HG03469 (cell line): ENCODE measurements around the gene MTF2.
"Not testable (repeated sequence)": the region's sequence is repeated elsewhere in the genome, so short reads cannot be mapped to it uniquely, and the experiment has no call there.

Source experiments
- ATAC-seq: cut with Tn5 transposase; IDR thresholded peaks from one replicate; pipeline ENCODE4 v1.9.1; 2021; ENCODE audit warnings: mild to moderate bottlenecking, moderate library complexity, moderate number of reproducible peaks; ENCODE audit not compliant: unreplicated experiment

MTF2 gene

DNA sequence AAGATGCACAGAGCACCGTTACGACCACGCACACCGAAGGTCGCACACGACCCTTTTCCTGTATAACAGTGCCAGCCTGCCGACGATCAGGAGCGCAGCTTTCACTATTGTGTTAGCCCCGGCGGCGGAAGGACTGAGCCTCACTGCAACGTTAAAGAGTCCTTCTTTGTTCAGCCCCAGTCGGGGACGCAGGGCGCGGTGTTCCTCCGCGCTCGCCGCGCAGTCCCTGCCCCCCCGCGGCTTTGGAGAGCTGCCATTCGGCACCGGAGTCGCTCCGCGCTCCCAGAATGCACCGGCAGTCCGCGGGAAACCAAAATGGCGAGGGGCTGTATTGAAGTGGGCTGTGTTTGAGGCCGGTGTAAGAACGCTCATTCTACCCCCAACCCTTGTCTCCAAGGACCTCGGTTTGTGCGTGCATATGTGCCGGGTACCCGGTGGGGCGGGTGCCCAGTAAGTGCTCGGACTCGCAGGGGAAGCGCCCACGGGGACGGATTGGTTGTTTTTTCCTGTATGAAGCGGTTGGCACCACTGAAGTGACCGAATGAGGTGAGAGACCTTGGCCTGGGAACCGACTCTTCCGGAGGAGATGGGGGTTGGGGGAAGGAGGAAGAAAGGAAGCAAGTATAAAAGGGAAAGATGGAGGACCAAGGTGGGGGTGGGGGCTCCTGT lies at the start of gene MTF2:
TSS of gene MTF2 (plus strand) at position 298 of the 669 bp plus-strand sequence. CDS start at position 542, 244 bp downstream.
- ATAC-seq: peak; percentile 53

DNA sequence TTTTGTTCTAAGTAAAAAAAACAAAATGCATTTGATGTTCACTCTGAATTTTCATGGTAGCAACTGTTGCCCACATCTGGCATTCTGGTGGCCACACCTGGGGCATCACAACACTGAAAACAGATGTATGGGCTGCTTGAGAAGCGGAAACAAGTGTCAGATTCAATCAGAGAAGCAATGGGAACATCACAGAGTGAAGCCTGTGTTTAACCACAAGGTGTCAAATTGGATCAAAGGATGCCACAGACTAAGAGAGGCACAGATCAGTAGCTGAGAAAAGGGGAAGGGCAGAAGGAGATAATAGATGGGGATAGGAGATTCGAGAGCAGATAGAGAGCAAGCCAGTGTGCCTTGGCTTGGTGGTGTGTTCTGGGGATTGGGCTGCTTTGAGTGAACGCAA lies 49.8 kb upstream of the MTF2 start:
- no peak for ATAC-seq

DNA sequence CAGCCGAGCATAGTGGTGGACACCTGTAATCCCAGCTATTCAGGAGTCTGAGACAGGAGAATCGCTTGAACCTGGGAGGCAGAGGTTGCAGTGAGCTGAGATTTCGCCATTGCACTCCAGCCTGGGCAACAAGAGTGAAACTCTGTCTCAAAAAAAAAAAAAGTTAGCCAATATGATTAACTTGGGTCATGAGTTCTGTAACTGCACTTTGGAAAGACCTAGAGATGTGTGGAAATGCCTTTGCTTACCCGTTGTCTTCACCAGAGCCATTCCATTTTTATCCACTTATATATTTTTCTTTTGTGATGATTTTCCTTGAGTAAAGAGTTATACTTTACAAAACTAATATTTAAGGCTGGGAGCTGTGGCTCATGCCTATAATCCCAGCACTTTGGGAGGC lies 48.9 kb upstream of the MTF2 start:
- ATAC-seq: not testable (repeated sequence)

DNA sequence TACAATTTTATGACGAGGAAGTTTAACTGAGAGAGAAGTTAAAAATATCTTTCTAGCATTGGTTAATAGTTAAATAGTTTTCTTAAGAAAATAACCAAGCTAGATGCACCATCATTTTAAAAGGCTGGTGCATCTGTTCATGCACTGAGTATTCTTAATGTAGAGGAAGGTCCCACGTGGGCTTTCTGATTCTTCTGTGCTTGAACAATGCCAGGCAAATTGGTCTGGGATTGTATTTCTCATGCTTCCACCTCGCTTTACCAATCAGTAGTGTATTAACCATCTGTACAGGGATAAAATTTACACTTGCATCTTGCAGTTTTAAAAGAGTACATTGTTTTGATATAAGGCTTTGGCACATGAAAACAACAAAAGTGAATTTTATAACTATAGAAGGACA lies 47.4 kb upstream of the MTF2 start:
- ATAC-seq: no peak

DNA sequence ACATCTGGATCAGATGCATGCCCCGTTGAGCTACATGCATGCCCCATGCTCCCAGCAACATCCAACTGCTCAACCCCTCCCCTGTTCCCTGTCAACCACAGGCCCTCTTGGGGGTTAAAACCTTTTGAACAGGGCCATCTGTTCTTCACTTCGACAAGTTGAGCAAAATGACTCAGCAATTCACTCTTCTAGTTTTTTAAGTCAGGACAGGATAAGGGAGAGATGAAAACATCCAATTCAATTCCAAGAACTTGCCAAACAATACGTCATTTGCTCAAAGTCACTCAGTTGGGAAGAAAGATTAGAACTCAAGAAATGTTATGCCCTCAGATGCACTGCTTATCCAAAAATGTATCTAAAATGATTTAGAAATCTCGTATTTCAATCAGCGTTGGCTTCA lies 46.1 kb upstream of the MTF2 start:
- no peak for ATAC-seq

DNA sequence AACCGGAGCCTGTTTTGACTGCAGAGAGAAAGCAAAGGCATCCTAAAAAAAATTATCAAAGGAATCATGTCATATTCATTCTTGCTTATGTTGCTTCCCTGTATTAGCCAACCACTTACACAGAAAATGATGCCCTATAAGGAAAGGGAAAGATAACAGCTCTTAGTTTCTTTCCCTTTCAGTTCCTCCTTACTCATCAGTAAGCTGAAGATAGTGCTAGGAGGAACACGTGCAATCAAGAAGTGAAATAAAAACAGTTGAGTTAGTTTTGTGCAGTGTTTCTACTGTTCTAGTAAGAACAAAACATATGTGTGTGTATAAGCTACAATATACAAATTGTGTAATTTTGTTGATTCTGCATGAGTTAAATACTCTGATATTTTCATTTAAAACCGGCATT lies 45.3 kb upstream of the MTF2 start:
- peak; percentile 82 for ATAC-seq

DNA sequence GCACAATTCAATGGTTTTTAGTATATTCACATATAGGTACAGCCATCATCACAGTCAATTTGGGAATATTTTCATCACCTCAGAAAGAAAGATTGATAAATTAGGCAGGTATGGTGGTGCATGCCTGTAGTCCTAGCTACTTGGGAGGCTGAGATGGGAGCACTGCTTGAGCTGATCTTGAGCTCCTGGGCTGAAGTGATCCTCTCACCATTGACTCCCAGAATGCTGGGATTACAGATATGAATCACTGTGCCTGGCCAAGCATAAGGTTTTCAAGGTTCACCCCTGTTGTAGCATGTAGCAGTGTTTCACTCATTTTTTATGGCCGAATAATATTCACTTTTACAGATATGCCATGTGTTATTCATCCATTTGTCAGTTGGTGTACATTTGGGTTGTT lies 44.7 kb upstream of the MTF2 start:
- no peak for ATAC-seq

DNA sequence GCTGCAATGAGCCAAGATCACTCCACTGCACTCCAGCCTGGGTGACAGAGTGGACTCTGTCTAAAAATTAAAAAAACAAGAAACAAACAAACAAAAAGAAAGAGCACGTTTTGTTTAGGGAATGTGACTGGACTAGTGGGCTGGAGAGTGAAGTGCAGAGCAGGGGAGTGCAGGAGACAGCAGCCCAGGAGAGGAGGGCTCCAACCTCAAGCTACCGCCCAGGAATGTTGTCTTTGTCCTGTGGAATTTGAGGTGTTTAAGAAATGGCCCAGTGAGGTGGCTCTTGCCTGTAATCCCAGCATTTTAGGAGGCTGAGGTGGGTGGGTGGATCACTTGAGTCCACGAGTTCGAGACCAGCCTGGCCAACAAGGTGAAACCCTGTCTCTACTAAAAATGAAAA lies 42.4 kb upstream of the MTF2 start:
- ATAC-seq: no peak

DNA sequence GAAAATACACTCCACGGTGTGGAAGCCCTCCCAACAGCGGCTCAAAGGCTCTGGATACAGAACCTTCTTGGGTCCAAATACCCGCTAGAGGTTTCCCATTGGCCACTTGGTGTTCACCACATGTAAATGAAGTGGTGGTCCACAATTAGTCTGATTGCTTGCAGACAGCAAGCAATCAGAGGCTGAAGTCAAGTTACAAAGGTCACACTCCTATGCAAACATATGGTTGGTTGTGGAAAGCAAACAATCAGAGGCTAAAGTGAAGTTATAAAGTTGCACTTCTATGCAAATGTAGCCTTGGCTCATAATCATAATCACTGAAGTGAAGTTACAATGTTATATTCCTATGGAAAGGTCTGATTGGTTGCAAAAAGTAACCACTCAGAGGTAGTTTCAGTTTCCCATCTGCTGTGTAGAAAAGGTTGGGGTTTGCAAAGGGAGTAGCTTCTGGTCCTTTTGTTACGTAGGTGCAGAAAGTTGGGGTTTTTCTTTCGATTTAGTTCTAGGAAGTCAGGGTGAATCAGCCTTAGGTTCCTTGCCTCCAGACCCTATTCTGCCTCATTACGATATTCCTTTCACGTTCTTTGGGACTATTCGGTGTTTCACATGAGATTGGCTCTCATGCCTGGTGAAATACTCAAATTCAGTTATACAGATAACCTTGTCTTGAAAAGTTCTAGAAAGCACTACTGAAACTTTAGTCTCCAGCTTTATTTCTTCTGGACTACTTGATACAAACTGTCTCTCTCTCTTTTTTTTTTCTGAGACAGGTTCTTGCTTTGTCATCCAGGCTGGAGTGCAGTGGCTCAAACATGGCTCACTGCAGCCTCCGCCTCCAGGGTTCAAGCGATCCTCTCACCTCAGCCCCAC lies 36.7 kb upstream of the MTF2 start:
- peak; percentile 87 for ATAC-seq

DNA sequence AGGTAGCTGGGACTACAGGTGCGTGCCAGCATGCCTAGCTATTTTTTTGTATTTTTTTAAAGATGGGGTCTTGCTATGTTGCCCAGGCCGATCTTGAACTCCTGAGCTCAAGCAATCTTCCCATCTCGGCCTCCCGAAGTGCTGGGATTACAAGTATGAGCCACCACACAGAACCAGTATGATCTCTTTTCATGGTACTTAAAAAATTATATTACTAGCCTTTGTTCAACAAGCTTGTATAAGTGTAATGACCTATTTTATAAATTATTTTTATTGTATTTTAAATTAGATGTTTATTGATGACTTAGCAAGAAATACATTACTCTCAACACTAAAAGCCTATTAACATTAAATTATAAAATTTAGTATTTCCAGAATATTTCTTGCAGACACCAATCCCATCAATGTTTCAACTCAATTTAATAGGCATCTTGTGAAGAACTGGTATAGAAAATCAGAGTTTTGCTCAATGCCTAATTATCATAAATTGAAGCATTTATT lies 36.0 kb upstream of the MTF2 start:
- no peak for ATAC-seq

DNA sequence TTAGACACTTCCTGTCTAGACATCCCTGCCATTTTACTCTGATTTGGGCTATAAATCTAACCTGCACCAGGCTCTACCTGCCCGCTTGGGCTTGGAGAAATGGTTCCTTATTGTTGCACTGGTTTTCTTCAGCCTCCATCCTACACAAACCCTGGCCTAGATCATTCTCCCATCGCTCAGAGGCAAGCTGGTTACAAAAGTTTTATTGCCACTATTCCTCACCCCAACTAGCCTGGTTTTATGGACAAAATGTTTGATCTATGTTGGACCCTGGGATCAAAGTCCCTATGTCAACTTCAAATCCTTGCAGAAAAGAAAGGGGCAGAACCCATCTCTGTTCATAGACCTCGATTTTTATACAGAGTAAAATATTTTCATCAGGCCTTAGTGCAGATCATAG lies 31.5 kb upstream of the MTF2 start:
- ATAC-seq: no peak

DNA sequence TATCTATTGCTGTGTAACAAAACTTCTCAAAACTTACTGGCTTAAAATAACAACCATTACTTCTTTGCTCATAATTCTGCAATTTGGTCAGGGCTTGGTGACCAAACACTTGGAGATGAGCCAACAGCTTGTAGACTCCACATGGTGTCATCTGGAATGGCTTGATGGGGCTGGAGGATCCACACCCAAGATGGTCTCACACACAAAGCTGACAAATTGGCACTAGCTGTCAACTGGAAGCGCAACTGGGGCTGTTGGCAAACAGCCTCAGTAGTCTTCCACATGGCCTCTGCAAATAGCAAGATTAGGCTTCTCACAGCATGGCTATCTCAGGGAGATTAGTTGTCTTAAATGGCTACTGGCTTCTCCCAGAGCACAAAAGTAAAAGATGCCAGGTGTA lies 27.1 kb upstream of the MTF2 start:
- ATAC-seq: no peak

DNA sequence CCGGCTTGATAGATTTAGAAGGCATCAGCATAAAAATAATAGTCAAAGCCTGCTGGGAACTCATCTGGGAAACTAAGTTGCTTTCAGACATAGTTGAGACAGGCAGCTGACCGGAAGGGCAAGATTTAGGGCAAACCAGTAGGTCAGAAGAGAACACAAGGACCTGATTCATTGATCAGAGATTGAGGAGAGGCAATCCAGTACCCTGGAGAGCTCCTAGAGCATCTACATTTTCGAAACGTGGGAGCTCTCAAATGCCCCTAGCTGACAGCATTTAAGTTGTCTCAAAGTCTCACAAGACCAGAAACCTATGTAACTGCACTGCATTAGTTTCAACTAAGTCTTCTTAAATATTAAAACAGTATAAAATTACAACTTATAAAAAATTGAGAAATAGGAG lies 22.9 kb upstream of the MTF2 start:
- no peak for ATAC-seq

DNA sequence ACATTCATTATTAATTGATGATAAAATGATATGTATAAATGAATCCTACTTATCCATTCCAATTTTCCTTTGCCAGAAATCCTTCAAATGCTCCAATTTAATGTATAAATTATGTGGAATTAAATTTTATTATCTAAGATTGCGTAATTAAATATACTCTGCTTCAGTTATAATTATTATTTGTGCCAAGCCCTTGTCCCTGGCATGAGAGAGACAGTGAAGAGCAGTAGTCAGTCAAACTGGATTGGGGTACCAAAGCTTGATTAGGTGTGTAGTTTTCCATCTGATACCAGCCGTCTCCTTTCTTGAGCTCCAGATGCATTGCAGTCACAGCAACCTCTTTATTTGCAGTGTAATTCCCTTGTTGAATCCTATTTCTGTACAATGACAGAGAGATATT lies 22.4 kb upstream of the MTF2 start:
- no peak for ATAC-seq

DNA sequence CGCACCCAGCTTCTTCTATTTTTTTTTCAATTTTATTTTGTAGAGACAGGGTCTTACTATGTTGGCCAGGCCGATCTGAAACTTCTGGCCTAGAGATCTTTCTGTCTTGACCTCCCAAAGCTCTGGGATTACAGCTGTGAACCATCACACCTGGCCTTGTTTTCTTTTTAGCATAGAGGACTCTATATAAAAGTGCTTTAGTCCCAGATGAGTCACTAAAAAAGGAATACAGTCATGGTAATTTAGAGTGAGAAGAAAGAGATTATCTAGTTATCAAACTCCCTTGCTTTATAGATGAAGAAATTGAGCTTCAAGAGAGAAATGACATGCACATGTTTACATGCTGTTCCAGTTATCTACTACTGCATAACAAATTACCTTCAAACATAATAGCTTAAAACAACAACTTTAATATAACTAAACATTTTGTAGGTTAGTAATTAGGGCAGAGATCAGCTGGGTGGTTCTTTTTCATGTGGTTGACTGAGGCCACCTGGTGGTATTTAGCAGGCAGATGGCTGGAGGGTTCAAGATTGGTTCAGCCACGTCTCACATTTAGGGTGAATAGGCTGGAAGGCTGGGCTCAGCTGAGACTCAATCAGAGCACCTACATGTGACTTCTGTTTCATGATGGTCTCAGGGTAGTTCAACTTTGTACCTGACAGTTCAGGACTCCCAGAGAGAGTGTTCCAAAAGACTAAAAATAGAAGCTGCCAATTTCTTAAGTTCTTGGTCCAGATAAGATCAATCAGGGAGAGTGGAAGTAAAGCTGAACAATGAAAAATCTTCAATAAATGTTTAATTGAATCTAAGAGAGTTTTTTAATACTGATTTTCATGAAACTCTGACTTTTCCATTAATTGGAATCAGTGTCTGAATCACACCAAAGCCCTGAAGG lies 16.9 kb upstream of the MTF2 start:
- no peak for ATAC-seq

DNA sequence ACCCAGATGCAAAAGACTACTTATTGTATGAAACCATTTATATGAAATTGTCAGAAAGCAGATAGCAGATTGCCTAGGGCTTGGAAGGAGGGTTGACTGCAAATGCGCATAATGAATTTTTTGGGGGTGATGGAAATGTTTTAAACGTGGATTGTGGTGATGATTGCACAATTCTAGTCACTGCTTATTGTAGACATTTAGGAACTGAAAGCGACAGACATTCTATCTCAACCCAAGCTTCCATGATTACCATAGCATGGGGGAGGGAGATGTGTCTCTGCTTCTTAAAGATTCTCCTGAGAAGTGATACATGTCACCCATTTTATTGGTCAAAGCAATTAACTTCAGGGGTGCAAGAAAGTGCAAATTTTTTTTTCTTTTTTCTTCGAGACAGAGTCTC lies 2.8 kb upstream of the MTF2 start:
- no peak for ATAC-seq

DNA sequence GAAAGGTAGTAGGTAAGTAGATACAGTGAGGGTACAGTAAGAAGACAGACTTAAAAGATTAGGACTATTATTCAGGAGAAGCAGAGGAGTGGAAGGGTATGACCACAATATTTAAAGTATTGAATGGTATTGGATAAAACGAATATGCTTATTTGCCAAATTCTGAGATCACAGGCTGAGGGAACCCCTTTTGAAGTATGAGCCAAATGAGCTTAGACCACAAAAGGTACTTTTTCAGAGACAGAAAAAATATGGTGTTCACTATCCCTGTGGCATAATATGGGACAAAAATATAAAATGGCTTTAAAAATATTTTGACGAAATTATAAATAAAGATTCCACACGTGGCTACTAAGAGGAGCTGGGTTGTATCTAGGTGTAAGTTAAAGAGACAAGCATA lies 880 bp upstream of the MTF2 start:
- ATAC-seq: no peak

DNA sequence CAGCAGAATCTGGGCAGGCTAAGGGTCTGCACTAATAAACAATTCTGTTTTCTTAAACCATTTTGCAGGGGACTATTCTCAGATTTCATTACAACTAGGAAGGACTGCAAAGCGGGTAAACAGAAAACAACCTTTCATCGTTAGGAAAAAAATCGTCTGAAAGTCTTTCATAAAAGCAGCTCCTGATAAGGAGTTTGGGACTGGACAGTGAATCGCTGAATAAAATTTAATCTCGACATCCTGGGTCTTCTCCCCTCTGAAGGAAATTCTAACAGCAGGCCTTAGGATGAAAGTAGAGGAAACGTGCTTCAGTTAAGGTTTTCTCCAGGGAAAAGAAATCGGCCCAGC lies 471 bp upstream of the MTF2 start:
- ATAC-seq: no peak

DNA sequence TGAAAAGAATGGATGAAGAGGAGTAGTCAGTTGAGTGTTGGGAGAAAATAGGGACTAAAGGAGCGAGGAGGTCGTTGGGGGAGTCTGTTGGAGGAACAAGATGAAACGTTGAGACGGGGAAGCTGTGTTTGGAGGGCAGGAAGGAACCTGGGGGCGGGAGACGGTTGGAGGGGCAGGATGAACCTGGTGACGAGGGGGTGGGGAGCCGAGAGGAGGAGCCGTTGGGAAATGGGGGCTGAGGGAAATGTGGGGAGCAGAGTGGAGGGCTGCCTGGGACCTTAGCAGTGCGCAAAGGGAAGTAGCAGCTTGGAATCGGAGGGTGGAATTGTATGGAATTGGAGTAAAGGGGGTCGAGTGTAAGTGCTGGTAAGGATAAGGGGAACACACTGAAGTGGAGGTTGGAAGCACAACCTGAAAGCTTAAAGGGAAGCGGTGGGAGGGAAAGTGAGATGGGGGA lies 630 bp downstream of the MTF2 start:
- no peak for ATAC-seq

DNA sequence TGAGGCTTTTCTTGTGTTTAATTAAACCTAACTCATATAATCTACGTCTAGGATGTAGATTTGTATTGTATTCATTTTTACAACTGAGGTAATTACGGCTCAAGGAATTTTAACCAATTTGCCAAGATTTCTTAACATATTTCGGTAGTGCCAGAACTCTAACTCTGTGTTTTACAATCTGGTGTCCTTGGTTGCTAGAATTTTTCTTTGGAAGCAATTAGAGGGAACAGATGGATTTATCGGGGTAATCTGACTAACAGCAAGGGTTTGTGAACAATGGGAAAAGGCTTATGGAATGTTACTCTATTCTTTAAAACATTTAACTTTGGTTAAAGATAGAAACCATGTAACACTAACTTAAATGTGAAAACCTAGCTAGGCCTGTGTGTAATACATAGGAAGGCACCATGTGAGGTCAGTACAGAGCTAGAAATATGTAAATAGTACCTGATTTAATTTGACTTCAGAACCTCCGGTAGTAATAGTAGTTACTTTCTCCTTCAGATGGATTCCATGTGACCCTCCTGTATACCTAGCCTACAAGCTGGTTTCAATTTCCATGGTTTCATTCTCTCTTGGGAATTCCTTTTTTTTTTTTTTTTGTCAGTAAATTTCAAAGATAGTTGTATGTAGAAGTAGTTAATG lies 1.2 kb downstream of the MTF2 start:
- peak; percentile 74 for ATAC-seq

DNA sequence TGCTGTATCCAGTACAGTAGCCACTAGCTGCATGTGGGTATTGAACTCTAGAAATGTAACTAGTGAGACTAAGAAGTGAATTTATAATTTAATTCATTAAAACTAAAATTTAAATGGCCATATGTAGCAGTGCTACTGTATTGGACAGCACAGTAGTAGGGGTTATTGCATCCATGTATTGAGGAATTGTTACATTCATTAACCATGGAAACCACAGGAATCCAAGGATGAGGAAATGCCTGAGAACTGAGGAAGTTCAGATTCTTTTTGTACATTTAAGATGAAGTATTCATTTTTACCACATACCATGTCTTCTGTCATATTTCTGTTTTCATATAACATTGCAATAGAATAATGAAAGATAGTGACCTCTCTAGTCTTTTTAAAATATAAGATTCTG lies 2.6 kb downstream of the MTF2 start:
- ATAC-seq: no peak
